Purkinje cell (primary cell): ENCODE measurements around the gene PIANP. TPM values are rescaled to one million over a fixed set of nuclear protein-coding genes. Genes with fewer than 3 reads are reported as not detected.

ENCODE experiments used
- polyA plus RNA-seq: library from polyadenylated mRNA; unstranded; fragments of >200 nt; fragmentation: Nextera tagmentation; gene quantifications from 2 replicates; pipeline ENCODE4 v1.2.1, GENCODE V29; 2014

Gene PIANP, protein sequence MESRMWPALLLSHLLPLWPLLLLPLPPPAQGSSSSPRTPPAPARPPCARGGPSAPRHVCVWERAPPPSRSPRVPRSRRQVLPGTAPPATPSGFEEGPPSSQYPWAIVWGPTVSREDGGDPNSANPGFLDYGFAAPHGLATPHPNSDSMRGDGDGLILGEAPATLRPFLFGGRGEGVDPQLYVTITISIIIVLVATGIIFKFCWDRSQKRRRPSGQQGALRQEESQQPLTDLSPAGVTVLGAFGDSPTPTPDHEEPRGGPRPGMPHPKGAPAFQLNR
- 15.3 and 29.7 TPM in 2 replicates for polyA plus RNA-seq

DNA sequence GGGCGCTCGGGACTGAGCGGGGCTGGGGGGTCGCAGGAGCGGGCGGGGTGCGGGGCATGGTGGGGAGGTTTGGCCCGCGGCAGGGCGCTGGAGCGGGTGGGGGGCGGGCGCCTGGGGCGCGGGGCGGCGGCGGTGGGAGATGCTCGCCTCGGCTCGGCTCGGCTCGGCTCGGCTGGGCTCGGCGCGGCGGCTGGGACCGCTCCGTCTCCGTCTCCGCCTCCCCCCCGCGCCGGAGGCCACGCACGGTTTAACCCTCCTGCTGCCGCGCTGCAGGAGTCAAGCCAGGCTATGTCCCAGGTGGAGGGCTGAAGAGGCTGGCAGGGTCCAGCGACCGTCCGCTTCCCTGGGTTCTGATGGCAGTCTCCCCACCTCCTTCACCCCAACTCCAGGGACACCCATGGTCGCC lies at the start of gene PIANP:
Gene PIANP (minus strand): TSS at position 170 of the 406 bp plus-strand sequence. CDS start 2,754 bp downstream, outside the sequence.

DNA sequence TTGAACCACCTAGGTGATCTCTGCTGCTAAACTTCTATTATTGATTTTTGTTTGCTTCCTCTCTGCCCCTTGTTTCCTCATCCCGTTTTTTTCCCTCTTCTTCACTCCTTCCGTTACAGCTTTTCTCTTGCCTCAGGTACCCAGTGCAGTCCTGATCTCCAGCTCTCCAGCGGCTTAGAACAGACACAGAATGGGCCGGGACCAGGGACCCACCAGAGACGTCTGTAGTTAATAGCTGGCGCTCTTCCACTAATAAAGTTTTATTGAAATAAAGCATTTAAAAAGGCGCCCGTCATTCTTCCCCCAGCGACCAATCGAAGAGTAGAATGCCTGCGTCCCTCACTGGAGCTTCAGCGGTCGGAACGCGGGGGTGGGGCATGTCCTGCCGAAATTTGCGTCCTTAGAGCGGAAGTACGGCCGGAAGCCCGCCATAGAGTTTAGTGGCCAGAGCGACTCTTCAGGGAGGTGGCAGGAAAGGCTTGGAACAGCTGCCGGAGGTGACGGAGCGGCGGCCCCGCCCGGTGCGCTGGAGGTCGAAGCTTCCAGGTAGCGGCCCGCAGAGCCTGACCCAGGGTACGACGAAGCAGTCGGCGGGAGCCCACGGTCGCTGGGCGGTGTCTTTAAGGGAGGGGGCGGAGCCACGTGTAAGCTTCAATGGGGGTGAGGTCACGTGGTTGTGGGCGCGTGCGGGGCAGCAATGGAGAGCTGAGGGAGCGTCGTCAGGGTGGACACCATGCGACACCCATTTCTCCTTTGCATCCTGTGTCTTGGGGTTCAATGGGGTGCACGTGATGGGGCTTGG lies 23.2 kb upstream of the PIANP start, which contains the start of gene COPS7A:
Gene COPS7A (plus strand): TSS at position 440 of the 802 bp plus-strand sequence. CDS start 611 bp downstream, outside the sequence.

DNA sequence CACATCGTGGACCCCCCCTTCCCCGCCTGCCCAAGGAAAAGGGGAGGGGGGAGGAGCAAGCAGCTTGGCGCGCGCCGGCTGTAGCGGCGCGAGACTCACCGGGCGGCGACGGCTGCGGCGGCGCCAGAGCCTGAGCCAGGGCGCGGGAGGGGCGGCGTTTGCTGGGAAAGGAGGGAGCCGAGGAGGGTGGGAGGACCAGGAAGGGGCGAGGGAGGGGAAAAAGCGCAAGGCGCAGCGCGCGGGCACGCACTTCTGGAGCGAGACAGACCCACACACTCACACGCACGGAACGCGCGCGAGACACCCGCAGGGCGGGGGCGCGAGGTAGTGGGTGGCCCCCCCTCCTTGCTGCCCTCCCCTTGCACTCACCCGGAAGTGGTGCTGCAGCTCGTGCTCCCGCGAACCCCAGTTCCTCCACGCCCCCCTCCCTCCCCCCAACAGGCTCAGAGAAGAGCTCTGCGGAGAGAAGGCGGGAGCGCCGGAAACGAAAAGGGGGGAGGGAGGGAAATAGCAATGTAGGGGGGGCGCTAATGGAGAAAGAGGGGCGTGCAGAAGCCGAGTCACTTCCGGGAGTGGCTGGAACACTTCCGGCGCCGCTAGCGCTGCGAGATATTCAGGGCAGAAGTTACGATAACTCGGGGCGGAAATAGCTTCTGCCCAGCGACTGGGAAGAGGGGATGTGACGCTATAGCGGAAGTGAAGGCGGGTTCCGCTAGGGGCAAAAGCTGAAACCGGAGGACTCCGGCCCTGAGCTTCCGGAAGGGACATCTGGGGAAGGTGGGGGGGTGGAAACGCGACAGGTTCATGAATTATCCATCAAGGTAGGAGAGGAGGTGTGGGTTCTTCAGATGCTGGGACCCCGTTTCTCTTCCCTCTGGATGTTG lies 11.4 kb downstream of the PIANP start, which contains the start of gene ZNF384:
Gene ZNF384 (minus strand): TSS at position 377 of the 884 bp plus-strand sequence. CDS start 9,855 bp downstream, outside the sequence.

DNA sequence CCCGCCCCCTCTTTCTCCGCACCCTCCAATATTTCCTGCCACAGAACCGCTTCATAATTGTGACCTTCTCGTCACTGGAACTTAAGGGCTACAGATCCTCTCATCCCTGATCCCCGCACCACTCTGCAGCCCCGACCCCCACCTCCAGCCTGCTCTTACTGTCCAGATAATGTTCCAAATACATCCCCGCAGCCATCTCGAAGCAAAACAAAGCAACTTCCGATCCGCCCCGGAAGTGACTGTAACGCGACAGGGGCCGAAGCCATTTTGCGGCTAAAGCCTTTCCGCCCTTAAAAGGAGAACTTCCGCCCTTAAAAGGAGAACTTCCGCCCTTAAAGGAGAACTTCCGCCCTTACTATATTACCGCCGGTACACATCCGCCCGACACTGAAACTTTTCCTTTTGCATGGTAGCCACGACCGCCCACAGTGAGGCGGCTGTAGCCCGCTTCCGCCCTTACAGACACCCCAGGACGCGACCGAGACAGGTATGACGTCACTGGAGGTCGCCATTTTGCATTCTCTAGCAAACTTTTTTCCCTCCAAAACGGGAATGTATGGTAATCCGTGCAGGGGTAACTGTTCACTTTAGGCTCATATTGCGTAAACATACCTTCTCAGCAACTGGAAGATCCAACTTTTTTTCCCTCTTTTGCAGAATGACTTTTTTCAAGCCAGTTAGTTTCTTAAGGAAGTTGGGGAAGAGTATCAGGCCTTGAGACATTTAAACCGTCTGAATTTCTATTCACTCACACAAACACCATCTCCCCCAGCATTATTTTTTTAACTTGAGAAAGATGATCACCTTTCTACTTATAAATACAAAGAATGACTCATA lies 37.5 kb downstream of the PIANP start, which contains the start of gene ING4:
Gene ING4 (minus strand): TSS at position 214 of the 837 bp plus-strand sequence. CDS start 18 bp downstream, at position 196.

DNA sequence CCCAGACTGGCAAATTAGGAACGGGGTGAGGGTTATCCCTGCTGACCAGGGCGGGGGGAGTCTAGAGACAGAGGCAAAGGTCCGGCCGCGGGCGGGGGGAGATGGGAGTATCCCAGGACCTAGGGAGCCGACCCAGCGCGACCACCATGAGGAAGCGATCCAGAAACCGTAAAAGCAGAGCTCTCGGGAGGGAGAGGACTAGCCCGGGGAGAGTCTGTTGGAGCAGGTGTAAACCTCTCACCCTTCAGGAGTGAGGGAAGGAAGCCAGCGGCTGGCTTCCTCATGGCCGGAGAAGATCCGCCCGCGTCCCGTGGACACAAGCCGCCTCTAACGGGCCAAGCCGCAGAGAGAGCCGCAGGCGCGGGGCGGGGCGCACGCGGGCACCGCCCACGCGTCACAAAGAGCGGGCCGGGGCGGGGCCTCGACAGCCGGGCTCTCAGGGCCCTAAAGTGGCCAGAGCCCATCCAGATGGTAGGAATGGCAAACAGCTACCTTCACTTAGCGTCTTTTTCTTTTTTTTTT lies 53.5 kb downstream of the PIANP start, which contains the start of gene ACRBP:
Gene ACRBP (minus strand): TSS at position 350 of the 522 bp plus-strand sequence. CDS start 66 bp downstream, at position 284.

Other genes with a start within 250 kb of the PIANP start
- gene TAPBPL, start 248.8 kb downstream of the PIANP start, polyA plus RNA-seq, result 1.5 and 10.6 TPM in 2 replicates
- 41.6 and 53.7 TPM in 2 replicates for gene VAMP1, start 230.1 kb downstream of the PIANP start, polyA plus RNA-seq
- gene MRPL51, start 207.6 kb downstream of the PIANP start, polyA plus RNA-seq, result 404 and 455 TPM in 2 replicates
- gene NCAPD2, start 206.7 kb downstream of the PIANP start, polyA plus RNA-seq, result 0.74 and 0.78 TPM in 2 replicates
- gene GAPDH, start 166.3 kb downstream of the PIANP start, polyA plus RNA-seq, result 5,164 and 6,636 TPM in 2 replicates
- 6.1 and 10.3 TPM in 2 replicates for gene IFFO1, start 144.8 kb downstream of the PIANP start, polyA plus RNA-seq
- 3.7 and 9.3 TPM in 2 replicates for gene NOP2, start 132.5 kb downstream of the PIANP start, polyA plus RNA-seq
- gene CHD4, start 93.4 kb downstream of the PIANP start, polyA plus RNA-seq, result 44.9 and 46.5 TPM in 2 replicates
- not detected in 2 replicates for gene LPAR5, start 64.9 kb downstream of the PIANP start, polyA plus RNA-seq
- not detected in 2 replicates for gene ACRBP, start 53.4 kb downstream of the PIANP start, polyA plus RNA-seq
- 22.4 and 27.0 TPM in 2 replicates for gene ING4, start 37.7 kb downstream of the PIANP start, polyA plus RNA-seq
- gene ZNF384, start 11.4 kb downstream of the PIANP start, polyA plus RNA-seq, result 2.3 and 2.8 TPM in 2 replicates
- gene COPS7A, start 23.2 kb upstream of the PIANP start, polyA plus RNA-seq, result 52.4 and 53.2 TPM in 2 replicates
- 161 and 204 TPM in 2 replicates for gene MLF2, start 52.3 kb upstream of the PIANP start, polyA plus RNA-seq
- 10.0 and 10.3 TPM in 2 replicates for gene PTMS, start 65.5 kb upstream of the PIANP start, polyA plus RNA-seq
- gene LAG3, start 71.7 kb upstream of the PIANP start, polyA plus RNA-seq, result not detected in 2 replicates
- gene CD4, start 88.7 kb upstream of the PIANP start, polyA plus RNA-seq, result 0.27 and 1.4 TPM in 2 replicates
- gene GPR162, start 121.0 kb upstream of the PIANP start, polyA plus RNA-seq, result 3.8 and 14.6 TPM in 2 replicates
- gene P3H3, start 127.6 kb upstream of the PIANP start, polyA plus RNA-seq, result 0.34 and 1.6 TPM in 2 replicates
- 0.29 and 1.1 TPM in 2 replicates for gene GNB3, start 140.1 kb upstream of the PIANP start, polyA plus RNA-seq
- 0.21 and 0.51 TPM in 2 replicates for gene CDCA3, start 150.5 kb upstream of the PIANP start, polyA plus RNA-seq
- gene USP5, start 151.3 kb upstream of the PIANP start, polyA plus RNA-seq, result 10.5 and 14.9 TPM in 2 replicates
- 1,435 and 2,077 TPM in 2 replicates for gene TPI1, start 166.7 kb upstream of the PIANP start, polyA plus RNA-seq
- gene SPSB2, start 172.5 kb upstream of the PIANP start, polyA plus RNA-seq, result 0.55 TPM in 1 of 2 replicates, not detected in the other
- gene LRRC23, start 204.0 kb upstream of the PIANP start, polyA plus RNA-seq, result 3.5 and 6.7 TPM in 2 replicates
- gene ENO2, start 213.8 kb upstream of the PIANP start, polyA plus RNA-seq, result 224 and 335 TPM in 2 replicates
- 1.6 and 2.4 TPM in 2 replicates for gene ATN1, start 227.1 kb upstream of the PIANP start, polyA plus RNA-seq
- not detected in 2 replicates for gene RNU7-1, start 243.0 kb upstream of the PIANP start, polyA plus RNA-seq
- 313 and 357 TPM in 2 replicates for gene C12orf57, start 243.2 kb upstream of the PIANP start, polyA plus RNA-seq